HG03457 (cell line): ENCODE results near the gene CYP51A1.
"Not testable (repeated sequence)": the region's sequence is repeated elsewhere in the genome, so short reads cannot be mapped to it uniquely, and the experiment has no call there.

ENCODE experiments used
- ATAC-seq: cut with Tn5 transposase; IDR thresholded peaks from one replicate; pipeline ENCODE4 v1.9.1; 2021; ENCODE audit warnings: moderate number of reproducible peaks; ENCODE audit not compliant: unreplicated experiment

Gene CYP51A1

GRCh38 chr7:92131764-92132330, 2.4 kb downstream of the CYP51A1 start:
- no peak for ATAC-seq

DNA sequence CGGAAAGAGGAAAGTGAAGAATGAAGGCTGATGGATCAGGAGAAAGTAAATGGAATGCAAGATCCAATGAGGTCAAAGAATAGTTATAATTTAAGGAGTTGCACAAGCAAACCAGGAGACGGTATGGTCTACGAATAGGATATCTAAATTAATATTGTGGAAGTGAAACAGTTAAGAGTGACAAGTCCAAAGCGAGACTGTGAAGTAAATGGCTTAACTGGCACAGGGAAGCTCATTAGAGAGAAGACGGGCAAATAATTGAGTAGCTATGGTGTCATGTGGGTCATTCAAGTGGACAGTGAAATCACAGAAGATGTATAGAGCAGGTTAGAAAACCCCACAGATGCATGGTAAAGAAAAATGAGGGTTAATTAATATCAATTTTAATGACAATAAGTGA, 3.2 kb downstream of the CYP51A1 start:
- ATAC-seq, result no peak

- ATAC-seq, result no peak
Measured at GRCh38 chr7:92121681-92122080, 12.6 kb downstream of the CYP51A1 start.

DNA sequence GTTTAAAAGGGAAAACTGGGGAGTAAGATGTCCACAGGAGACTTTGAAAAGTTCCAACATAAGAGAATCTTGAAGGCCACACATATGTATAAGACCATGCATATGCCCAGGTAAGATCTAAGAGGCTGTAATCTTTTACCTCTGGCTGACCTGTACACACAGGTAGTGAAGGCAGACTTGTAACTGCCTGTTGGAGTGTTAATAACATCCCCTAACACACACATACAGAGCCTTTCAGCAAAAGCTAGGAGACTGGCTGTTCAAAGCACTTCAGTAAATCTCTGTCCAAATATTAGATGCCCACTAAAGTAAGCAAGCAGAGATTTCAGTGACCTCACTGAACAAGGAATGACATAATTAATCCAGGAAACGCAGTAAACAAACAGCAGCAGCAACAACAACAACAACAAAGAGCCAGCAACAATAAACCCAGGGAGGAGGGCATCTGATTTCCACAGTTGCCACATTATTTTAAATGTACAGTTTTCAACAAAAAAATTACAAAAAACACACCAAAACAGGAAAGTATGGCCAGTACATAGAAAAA, 15.0 kb downstream of the CYP51A1 start:
- ATAC-seq, result no peak

- ATAC-seq, result no peak
Measured at GRCh38 chr7:92116949-92117348, 17.3 kb downstream of the CYP51A1 start.

DNA sequence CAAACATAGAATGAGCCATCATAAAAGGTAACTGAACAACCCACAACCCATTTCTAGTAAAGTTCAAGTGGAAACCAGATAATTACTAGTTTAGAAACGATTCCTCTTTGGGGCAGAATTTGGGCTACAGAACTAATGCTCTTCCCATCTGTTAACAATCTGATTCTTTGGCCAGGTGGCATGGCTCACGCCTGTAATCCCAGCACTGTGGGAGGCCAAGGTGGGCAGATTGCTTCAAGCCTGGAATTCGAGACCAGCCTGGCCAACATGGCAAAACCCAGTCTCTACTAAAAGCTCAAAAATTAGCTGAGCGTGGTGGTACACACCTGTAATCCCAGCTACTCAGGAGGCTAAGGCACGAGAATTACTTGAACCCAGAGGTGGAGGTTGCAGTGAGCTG, 18.5 kb downstream of the CYP51A1 start:
- ATAC-seq, result no peak

DNA sequence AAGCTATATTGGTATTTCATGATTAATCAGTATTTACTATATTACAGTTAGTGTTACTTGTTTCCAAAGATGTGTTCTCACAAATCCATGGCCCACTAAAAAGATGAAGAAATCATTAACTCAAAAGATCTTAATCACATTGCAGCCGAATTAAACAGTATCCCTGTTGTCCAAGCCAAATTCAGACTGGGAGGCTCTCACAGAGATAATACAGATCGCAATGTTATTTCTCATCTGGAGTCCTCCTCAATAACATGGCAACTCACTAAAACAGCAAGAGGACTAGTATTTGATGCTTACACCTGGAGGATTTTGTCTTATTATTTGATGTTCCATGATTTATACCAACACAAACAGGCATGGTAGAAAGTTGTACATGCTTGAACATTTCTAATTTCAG, 23.4 kb downstream of the CYP51A1 start:
- ATAC-seq, result no peak

DNA sequence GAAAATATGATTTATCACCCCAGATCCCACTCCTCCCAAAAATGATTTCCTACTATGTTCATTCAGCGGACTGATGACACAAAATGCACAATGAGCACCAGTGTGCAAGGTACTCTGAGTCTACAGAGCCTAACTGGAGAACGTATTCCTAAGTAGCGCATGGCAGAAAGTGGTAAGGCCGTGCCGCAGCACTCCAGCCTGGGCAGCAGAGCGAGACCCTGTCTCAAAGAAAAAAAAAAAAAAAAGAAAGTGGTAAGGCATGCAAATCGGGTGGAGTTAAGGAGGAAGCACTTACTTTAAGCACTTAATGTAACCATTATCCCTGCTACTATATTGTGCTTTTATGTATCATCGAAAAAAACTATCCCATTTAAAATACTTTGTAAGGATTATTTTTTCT, 25.5 kb downstream of the CYP51A1 start:
- no peak for ATAC-seq

DNA sequence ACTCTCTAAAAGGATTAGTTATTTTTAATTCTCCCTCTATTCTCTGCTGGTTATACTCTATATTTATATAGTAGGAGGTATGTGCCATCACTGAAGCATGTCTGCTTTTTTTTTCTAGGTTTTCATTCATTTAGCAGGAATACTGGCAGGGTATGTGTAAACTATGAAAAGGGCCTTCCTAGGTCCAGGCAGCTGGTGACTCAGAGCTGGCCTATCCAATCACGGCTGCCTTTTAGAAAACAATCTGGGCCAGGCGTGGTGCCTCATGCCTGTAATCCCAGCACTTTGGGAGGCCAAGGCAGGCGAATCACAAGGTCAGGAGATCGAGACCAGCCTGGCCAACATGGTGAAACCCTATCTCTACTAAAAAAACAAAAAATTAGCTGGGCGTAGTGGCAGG, 31.4 kb downstream of the CYP51A1 start:
- not testable (repeated sequence) for ATAC-seq

DNA sequence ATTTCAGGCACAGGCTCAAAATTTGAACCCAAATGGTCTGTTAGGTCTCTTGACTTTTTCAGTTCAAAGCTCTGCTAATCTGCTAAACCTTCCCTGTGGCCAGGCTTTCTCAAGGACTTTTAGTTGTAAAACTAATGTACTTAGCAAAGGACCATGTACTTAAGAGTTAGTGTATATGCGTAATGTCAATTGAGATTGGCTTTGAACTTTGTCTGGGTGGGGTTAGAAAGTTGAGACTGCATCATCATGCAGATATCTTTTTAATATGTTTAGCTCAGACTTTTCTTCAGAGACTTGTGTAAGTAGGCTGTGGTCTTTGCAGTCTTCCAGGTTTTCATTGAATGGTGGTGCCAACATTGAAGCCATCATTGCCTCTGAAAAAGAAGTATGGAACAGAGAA, 33.7 kb downstream of the CYP51A1 start:
- no peak for ATAC-seq

DNA sequence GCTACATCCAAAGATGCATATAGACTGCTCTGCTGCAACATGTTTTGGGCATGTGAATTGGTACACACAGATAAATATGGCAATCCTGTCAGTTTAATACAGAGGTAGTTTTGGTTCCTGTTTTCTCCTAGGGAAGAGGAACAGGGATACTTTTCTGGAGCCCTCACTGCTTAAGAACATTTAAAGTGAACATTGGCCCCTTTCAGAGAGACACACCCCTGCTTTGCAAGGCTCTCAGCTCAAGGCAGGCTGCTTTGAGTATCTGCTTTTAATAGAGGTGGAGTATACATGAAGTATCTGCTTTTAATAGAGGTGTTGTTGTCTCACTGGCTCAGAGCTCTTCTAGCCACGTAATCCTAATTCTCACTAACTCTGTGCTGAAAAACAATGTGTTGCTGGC, 38.9 kb downstream of the CYP51A1 start:
- ATAC-seq, result no peak

GRCh38 chr7:92092210-92092609, 42.1 kb downstream of the CYP51A1 start:
- no peak for ATAC-seq

DNA sequence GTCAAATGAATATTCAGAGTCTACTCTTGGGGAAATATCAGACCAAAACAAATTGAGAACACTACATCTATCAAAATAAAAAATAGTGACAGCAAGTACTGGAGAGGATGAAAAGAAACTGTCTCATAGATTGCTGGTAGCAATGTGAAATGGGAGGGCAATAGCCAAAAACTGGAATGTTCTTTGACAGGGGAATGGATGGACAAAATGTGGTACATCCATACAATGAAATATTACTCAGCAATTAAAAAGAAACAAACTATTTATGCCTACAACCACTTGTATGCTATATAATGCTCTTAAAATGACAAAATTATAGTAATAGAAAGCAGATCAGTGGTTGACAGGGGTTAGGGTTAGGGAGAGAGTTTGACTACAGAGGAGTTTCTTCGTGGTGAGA, 46.0 kb downstream of the CYP51A1 start:
- no peak for ATAC-seq

GRCh38 chr7:92083922-92084321, 50.4 kb downstream of the CYP51A1 start:
- not testable (repeated sequence) for ATAC-seq

DNA sequence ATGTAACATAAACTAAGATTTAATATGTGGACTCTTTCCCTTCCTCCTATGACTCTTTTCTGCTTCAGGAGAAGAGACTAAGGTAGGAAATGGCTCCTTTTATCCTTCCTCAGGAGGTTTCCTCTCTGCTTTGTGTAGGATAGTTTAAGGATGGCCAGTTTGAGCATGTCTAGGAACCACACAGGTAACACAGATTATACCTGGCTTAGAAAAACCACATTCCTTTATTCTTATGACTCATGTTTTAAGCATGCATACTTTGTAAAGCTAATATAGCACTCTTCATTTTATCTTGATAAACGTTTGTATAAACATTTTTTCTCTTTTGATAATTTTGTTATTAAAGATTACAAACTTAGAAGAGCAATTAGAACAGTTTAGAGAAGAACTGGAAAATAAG, 57.8 kb downstream of the CYP51A1 start:
- ATAC-seq, result no peak

DNA sequence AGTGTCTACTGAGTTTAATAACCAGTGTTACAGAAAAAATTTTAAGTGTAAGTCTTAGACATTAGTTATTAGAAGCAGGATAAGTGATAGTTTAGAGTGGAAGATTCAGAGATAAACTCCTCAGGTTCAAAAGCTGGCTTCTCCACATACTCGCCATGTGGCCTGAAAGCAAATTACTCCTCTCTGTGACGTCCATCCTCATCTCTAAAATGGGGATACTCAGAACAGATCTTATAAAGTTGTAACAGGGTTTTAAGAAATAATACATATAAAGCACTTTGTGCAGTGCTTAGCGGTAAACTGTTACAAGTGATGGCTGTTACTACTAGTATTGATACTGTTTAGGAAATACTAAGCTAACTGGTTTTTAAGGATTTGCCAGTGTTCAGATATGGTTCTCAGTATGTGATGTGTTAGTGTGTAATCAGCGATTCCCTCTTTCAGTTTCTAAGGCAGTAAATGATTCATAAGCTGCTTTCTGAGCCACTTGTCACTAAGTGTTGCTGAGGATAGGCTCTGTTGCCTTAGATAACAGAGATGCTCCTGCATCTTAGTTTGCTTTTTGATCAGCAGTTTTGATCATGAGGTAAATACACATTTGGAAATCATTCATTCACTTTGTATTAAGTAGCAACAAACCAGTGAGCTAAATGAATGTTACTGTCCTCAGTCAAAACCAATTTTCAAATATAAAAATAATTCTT, 58.7 kb downstream of the CYP51A1 start:
- peak; percentile 89 for ATAC-seq

DNA sequence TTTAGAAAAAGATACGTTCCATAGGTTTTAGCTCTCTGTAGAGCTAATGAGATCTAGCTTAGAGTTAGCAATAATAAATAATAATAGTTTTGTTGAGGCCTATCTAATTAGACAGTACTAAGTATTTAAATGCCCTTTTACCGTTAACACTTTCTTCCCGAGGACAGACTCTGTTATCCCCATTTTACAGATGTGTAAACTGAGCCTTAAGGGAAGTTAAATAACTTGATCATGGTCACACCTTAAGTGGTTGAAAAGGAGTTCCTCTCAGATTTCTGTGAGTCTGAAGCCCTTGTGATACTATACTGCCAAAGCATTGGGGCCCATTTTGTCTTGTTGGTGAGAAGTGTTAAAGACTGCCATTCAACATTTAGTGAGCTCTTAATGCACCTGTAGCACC, 61.6 kb downstream of the CYP51A1 start:
- ATAC-seq, result no peak

- no peak for ATAC-seq
Measured at GRCh38 chr7:92072121-92072520, 62.2 kb downstream of the CYP51A1 start.

GRCh38 chr7:92071032-92071431, 63.2 kb downstream of the CYP51A1 start:
- ATAC-seq, result no peak

- no peak for ATAC-seq
Measured at GRCh38 chr7:92064438-92065029, 69.7 kb downstream of the CYP51A1 start.
